Lower leg skin (tissue), 3 donors: ENCODE data around the gene CARD11.

ENCODE experiments used
- POLR2A ChIP-seq, 2 donors: fragments of 450-650 bp; IDR thresholded peaks; one replicate each; pipeline ENCODE4 v1.6.1; 2016 to 2017; ENCODE audit warnings: antibody characterized with exemption in 2 of 2, mild to moderate bottlenecking in 1 of 2, moderate library complexity in 1 of 2
- TF ChIP-seq, protein P1 (sequence below), 3 donors: fragments of 450-650 bp; IDR thresholded peaks; one replicate each; pipeline ENCODE4 v1.5.1; 2016; ENCODE audit warnings: antibody characterized with exemption in 3 of 3, mild to moderate bottlenecking in 3 of 3, moderate library complexity in 2 of 3

GRCh38 chr7:2859952-2860351 is 183.7 kb downstream of the CARD11 start:
- TF ChIP-seq POLR2A (IDR thresholded peaks at IDR 0.05): no peak
- TF ChIP-seq, protein P1, sequence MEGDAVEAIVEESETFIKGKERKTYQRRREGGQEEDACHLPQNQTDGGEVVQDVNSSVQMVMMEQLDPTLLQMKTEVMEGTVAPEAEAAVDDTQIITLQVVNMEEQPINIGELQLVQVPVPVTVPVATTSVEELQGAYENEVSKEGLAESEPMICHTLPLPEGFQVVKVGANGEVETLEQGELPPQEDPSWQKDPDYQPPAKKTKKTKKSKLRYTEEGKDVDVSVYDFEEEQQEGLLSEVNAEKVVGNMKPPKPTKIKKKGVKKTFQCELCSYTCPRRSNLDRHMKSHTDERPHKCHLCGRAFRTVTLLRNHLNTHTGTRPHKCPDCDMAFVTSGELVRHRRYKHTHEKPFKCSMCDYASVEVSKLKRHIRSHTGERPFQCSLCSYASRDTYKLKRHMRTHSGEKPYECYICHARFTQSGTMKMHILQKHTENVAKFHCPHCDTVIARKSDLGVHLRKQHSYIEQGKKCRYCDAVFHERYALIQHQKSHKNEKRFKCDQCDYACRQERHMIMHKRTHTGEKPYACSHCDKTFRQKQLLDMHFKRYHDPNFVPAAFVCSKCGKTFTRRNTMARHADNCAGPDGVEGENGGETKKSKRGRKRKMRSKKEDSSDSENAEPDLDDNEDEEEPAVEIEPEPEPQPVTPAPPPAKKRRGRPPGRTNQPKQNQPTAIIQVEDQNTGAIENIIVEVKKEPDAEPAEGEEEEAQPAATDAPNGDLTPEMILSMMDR (IDR thresholded peaks at IDR 0.05): no peak
